HS-5 (cell line): Measurements from ENCODE around the gene RPUSD1.
A peak's percentile ranks its signal among the peaks of the same experiment; 100 is the strongest.

Experiments used
- DNase-seq: peaks from one replicate; pipeline ENCODE4 v3.0.0-alpha.2; 2012; ENCODE audit warnings: low read depth

The RPUSD1 gene

GRCh38 chr16:799111-799947, 11.1 kb upstream of the RPUSD1 start:
- no peak for DNase-seq

GRCh38 chr16:798666-799065, 10.5 kb upstream of the RPUSD1 start:
- no peak for DNase-seq

- DNase-seq, result no peak
Measured at GRCh38 chr16:797686-798085, 9.5 kb upstream of the RPUSD1 start.

- no peak for DNase-seq
Measured at GRCh38 chr16:797120-797420, 8.9 kb upstream of the RPUSD1 start.

GRCh38 chr16:796296-797119, 8.3 kb upstream of the RPUSD1 start:
- DNase-seq, result no peak

- DNase-seq, result no peak
Measured at GRCh38 chr16:795580-796229, 7.5 kb upstream of the RPUSD1 start.

- DNase-seq, result no peak
Measured at GRCh38 chr16:794853-795466, 6.8 kb upstream of the RPUSD1 start.

GRCh38 chr16:794091-794822, 6.1 kb upstream of the RPUSD1 start:
- DNase-seq, result no peak

GRCh38 chr16:793414-793813, 5.2 kb upstream of the RPUSD1 start:
- no peak for DNase-seq

GRCh38 chr16:792221-792995, 4.2 kb upstream of the RPUSD1 start:
- DNase-seq, result no peak

- no peak for DNase-seq
Measured at GRCh38 chr16:791131-791530, 3.0 kb upstream of the RPUSD1 start.

- DNase-seq, result no peak
Measured at GRCh38 chr16:790086-790485, 1.9 kb upstream of the RPUSD1 start.

GRCh38 chr16:789191-789850, 1.1 kb upstream of the RPUSD1 start:
- no peak for DNase-seq

GRCh38 chr16:788399-789126, 382 bp upstream of the RPUSD1 start, which contains the start of gene CHTF18:
Gene CHTF18, plus strand, starts transcription at chr16:788620. Its CDS starts 65 bp downstream, at chr16:788685.
- DNase-seq, result peak; percentile 9

- DNase-seq, result no peak
Measured at GRCh38 chr16:787321-787966, 737 bp downstream of the RPUSD1 start.

- DNase-seq, result no peak
Measured at GRCh38 chr16:785563-786535, 2.3 kb downstream of the RPUSD1 start.

- no peak for DNase-seq
Measured at GRCh38 chr16:784431-784830, 3.8 kb downstream of the RPUSD1 start.
